Measurements from ENCODE around the gene RPL31. TPM values are rescaled to one million over a fixed set of nuclear protein-coding genes. Genes with fewer than 3 reads are reported as not detected.

RPL31 gene
- total and polyA plus RNA-seq, 2 donors from 2014 or later: 1,182 to 2,844 TPM

DNA sequence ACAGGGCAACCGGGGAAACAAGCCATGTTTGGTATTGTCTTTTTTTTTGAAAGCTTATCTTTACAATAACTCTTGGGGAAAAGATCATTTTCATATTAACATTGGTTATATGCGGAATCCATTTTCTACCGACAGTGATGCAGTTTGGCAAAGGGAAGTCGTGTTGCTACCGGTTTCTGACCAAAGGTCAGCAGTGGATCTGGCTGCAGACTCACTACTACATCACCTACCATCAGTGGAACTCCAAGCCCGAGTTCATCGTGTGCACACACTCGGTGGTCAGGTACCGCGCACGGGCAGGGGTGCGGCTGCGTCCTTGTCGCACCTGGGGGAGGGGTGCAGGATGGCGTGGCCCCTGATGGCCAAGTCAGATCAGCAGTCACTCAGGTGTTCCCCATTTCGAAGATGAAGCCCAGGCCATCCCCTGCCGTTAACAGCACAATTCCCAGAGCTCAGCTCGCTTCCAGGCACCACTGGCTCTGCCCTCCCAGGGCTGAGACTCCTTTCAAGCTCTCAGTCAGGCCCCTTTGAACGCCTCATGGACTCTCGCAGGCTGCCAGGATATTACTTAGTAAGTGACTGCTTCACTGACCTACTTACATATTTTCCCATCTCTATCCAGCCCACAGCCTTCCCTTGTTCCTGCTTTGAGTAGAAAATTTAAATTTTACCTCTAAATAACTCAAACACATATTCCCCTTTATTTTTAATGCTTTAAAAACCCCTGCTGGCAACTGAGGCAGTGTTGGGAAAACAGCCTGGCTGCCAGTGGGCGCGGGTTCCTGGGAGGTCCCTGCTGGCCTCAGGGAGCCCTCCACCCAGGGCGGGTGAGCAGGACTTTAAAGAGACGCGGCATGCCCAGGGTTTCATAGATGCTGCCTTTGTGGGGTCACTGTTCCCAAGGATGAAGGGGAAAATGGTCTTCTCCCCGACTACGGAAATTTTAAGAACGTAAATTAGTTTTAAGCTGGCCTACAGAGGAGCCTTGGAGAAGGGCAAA lies 33.6 kb upstream of the RPL31 start:
- Histone ChIP-seq H3K27me3 (ENCODE audit: control insufficient read depth, insufficient read depth, low read length) (no peaks in the 10 kb centered on the region), H3K4me3 (ENCODE audit: low read length in 3 of 3) (no peak overlapping the region), H3K9ac (ENCODE audit: low read length in 3 of 3) (no peak overlapping the region), H3K27ac (ENCODE audit: low read depth in 2 of 2, low read length in 2 of 2) (no peak overlapping the region), H3K4me1 (ENCODE audit: control insufficient read depth in 2 of 3, insufficient read depth in 2 of 3, low read depth in 1 of 3, low read length in 3 of 3) (no peaks in the 10 kb centered on the region), H3K9me3 (ENCODE audit: control insufficient read depth in 2 of 3, insufficient read depth in 1 of 3, low read length in 3 of 3) (no peaks in the 10 kb centered on the region), H3K36me3 (ENCODE audit: control insufficient read depth in 2 of 3, insufficient read depth in 3 of 3, low read length in 3 of 3) (peaks cover 4 to 11% (median 10%) of the 10 kb centered on the region in 3 donors)
- DNase-seq: peak in 1 of 5 donors; percentile 55
- no peak for FAIRE-seq
- intact Hi-C loops (cut with DNase I): no loop called here
- TF ChIP-seq, protein P1, sequence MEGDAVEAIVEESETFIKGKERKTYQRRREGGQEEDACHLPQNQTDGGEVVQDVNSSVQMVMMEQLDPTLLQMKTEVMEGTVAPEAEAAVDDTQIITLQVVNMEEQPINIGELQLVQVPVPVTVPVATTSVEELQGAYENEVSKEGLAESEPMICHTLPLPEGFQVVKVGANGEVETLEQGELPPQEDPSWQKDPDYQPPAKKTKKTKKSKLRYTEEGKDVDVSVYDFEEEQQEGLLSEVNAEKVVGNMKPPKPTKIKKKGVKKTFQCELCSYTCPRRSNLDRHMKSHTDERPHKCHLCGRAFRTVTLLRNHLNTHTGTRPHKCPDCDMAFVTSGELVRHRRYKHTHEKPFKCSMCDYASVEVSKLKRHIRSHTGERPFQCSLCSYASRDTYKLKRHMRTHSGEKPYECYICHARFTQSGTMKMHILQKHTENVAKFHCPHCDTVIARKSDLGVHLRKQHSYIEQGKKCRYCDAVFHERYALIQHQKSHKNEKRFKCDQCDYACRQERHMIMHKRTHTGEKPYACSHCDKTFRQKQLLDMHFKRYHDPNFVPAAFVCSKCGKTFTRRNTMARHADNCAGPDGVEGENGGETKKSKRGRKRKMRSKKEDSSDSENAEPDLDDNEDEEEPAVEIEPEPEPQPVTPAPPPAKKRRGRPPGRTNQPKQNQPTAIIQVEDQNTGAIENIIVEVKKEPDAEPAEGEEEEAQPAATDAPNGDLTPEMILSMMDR (IDR thresholded peaks at IDR 0.05; ENCODE audit: borderline replicate concordance, extremely low read depth, insufficient read depth): no peak

DNA sequence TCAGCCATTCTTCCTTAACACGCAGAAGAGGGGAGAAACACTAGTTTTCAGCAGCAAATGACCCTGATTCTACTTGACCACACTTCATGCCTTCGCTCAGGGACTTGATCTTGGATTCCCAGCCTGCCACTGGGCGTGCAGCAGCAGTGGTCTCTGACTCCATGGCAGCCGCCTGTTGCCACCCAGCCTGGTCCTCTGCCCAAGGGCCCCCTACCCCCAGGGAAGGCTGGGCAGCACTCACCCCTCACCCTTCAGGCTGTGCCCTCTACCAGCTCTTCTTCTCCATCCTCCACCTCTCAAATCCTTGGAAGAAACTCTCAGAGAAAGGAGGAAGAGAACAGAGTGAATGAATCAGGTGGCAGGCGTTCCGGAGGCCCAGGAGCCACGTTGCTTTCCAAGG lies 32.1 kb upstream of the RPL31 start:
- no peak for FAIRE-seq
- Histone ChIP-seq H3K36me3 (ENCODE audit: control insufficient read depth in 2 of 3, insufficient read depth in 3 of 3, low read length in 3 of 3) (peaks cover 4 to 12% (median 11%) of the 10 kb centered on the region in 3 donors), H3K27me3 (ENCODE audit: control insufficient read depth, insufficient read depth, low read length) (no peaks in the 10 kb centered on the region), H3K9ac (ENCODE audit: low read length in 3 of 3) (no peak overlapping the region), H3K9me3 (ENCODE audit: control insufficient read depth in 2 of 3, insufficient read depth in 1 of 3, low read length in 3 of 3) (no peaks in the 10 kb centered on the region), H3K27ac (ENCODE audit: low read depth in 2 of 2, low read length in 2 of 2) (no peak overlapping the region), H3K4me3 (ENCODE audit: low read length in 3 of 3) (no peak overlapping the region), H3K4me1 (ENCODE audit: control insufficient read depth in 2 of 3, insufficient read depth in 2 of 3, low read depth in 1 of 3, low read length in 3 of 3) (no peaks in the 10 kb centered on the region)
- peak in 1 of 5 donors; percentile 29 for DNase-seq
- intact Hi-C loops (cut with DNase I): no loop called here
- TF ChIP-seq, protein P1 (IDR thresholded peaks at IDR 0.05; ENCODE audit: borderline replicate concordance, extremely low read depth, insufficient read depth): no peak

DNA sequence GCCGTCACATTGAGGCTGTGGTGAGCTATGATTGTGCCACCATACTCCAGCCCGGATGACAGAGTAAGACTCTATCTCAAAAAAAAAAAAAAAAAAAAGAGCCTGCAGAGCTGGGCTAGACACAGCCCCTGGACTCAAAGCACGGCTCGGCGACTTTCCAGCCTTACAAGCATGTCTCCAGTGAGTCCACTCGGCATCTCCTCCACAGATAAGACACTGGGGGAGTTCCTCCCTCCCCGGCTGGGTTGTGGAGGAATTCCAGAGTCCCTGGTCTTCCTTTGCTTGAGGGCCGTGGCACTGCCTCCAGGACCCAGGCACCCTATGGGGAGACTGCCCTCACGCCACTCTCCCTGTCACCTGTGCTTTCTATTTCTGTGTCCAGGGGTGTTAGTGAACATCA lies 30.9 kb upstream of the RPL31 start:
- no peak overlapping the region for H3K4me3 ChIP-seq (ENCODE audit: low read length in 3 of 3)
- intact Hi-C loops (cut with DNase I): no loop called here
- H3K9me3 ChIP-seq (ENCODE audit: control insufficient read depth in 2 of 3, insufficient read depth in 1 of 3, low read length in 3 of 3): no peaks in the 10 kb centered on the region
- peak in 1 of 5 donors; percentile 48 for DNase-seq
- no peak overlapping the region for H3K9ac ChIP-seq (ENCODE audit: low read length in 3 of 3)
- FAIRE-seq: no peak
- H3K27ac ChIP-seq (ENCODE audit: low read depth in 2 of 2, low read length in 2 of 2): no peak overlapping the region
- TF ChIP-seq, protein P1 (IDR thresholded peaks at IDR 0.05; ENCODE audit: borderline replicate concordance, extremely low read depth, insufficient read depth): no peak
- peaks cover 4 to 17% (median 16%) of the 10 kb centered on the region in 3 donors for H3K36me3 ChIP-seq (ENCODE audit: control insufficient read depth in 2 of 3, insufficient read depth in 3 of 3, low read length in 3 of 3)
- H3K4me1 ChIP-seq (ENCODE audit: control insufficient read depth in 2 of 3, insufficient read depth in 2 of 3, low read depth in 1 of 3, low read length in 3 of 3): no peaks in the 10 kb centered on the region
- no peaks in the 10 kb centered on the region for H3K27me3 ChIP-seq (ENCODE audit: control insufficient read depth, insufficient read depth, low read length)

Data from kidney (tissue), 14 donors.